Prostate gland (tissue), 2 donors: Measurements from ENCODE around the gene DSCAML1. TPM values are rescaled to one million over a fixed set of nuclear protein-coding genes. Genes with fewer than 3 reads are reported as not detected.

ENCODE experiments used
- DNase-seq: peaks from one replicate; pipeline ENCODE4 v3.0.0-alpha.2; 2019; ENCODE audit warnings: low spot score
- H3K27ac ChIP-seq, 2 donors: fragments of 200-600 bp; sonication (generic); 2 replicates each; pipeline ENCODE4 v1.5.1; 2017 to 2019
- H3K27me3 ChIP-seq: fragments of 200-600 bp; sonication (generic); replicated peaks from 2 replicates; pipeline ENCODE4 v1.5.1; 2019; ENCODE audit not compliant: insufficient read depth
- H3K36me3 ChIP-seq, 2 donors: fragments of 200-600 bp; sonication (generic); 1 replicate in 1 of 2; 2 replicates in 1 of 2; pipeline versions ENCODE4 v1.5.1 to v1.8.1; 2017 to 2019
- H3K4me1 ChIP-seq: fragments of 200-600 bp; sonication (generic); replicated peaks from 2 replicates; pipeline ENCODE4 v1.5.1; 2019
- H3K4me3 ChIP-seq, 2 donors: fragments of 200-600 bp; sonication (generic); 2 replicates each; pipeline ENCODE4 v1.5.1; 2017 to 2019
- H3K9me3 ChIP-seq: fragments of 200-600 bp; sonication (generic); 2 replicates; pipeline ENCODE4 v1.5.1; 2017
- POLR2A ChIP-seq: fragments of 450-650 bp; IDR thresholded peaks from one replicate; pipeline ENCODE4 v1.6.1; 2016; ENCODE audit warnings: antibody characterized with exemption, mild to moderate bottlenecking
- POLR2AphosphoS5 ChIP-seq: sonication (generic); formaldehyde crosslinking; IDR thresholded peaks from one replicate; pipeline ENCODE4 v1.6.1; 2017; ENCODE audit warnings: antibody characterized with exemption
- WGBS: methylation state at CpG from one replicate; pipeline ENCODE4 v1.1.5; 2018; 5-methylcytosine and 5-hydroxymethylcytosine counted together
- intact Hi-C: fragments of 100-400 bp; cut with DNase I; formaldehyde crosslinking; loops from one replicate; pipeline ENCODE4 v1.14.2; 2022
- total RNA-seq, 2 donors: library from RNA; depleted of rRNA; stranded (reverse); fragments of >200 nt; gene quantifications; one replicate each; pipeline ENCODE4 v1.1.0, GENCODE V29; 2016
- TF ChIP-seq, protein P1 (sequence below), 4 experiments: fragments of 200-600 bp in 2 of 4; fragments of 450-650 bp in 2 of 4; sonication (generic) in 2 of 4; IDR thresholded peaks; 1 replicate in 3 of 4; 2 replicates in 1 of 4; pipeline ENCODE4 v1.5.1; 2016 to 2019; ENCODE audit warnings: antibody characterized with exemption in 4 of 4, mild to moderate bottlenecking in 2 of 4, moderate library complexity in 2 of 4

DSCAML1 gene
- total RNA-seq, 2 donors from 2014 or later: 0.14 to 2.8 TPM

DNA sequence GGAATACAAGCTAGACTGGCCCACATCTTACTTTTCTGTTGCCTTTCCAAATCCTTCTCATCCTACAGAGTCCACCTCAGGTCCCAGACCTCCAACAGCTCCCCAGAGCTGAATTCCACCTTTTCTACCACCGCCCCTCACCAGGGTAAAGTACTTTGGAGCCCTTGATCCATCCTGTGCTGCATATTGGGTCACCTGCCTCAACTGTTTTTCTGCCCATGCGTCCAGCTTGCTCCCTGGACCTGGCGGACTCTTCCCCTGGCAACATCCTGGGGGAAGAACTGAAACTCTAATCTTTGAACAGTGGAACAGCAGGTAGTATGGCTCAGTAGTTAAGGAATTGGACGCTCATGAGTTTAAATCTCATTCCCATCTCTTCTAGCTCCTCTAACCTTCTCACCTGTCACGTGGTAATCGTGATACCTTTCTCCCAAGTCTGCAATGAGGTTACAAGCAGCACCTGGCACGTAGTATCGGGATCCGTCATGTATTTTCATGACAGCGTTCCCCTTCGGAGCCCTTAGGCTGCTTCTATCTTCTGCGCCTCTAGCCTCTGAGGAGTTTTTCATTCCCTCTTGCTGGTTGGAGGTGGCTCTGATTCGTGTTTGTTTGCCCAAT, 371.2 kb downstream of the DSCAML1 start:
- no peak for DNase-seq
- intact Hi-C loops: loop anchor here (2.0 kb wide), 1 partner anchor 391 kb away; no protein-coding TSS in a partner anchor
- Histone ChIP-seq H3K27me3 (no peaks in the 10 kb centered on the region), H3K4me3 (no peak overlapping the region), H3K4me1 (no peaks in the 10 kb centered on the region), H3K27ac (no peak overlapping the region), H3K9me3 (no peaks in the 10 kb centered on the region), H3K36me3 (no peaks in the 10 kb centered on the region)
- WGBS: 48% methylated on average over 13 of the region's 13 CpGs
- no peak for TF ChIP-seq POLR2A
- TF ChIP-seq, protein P1, sequence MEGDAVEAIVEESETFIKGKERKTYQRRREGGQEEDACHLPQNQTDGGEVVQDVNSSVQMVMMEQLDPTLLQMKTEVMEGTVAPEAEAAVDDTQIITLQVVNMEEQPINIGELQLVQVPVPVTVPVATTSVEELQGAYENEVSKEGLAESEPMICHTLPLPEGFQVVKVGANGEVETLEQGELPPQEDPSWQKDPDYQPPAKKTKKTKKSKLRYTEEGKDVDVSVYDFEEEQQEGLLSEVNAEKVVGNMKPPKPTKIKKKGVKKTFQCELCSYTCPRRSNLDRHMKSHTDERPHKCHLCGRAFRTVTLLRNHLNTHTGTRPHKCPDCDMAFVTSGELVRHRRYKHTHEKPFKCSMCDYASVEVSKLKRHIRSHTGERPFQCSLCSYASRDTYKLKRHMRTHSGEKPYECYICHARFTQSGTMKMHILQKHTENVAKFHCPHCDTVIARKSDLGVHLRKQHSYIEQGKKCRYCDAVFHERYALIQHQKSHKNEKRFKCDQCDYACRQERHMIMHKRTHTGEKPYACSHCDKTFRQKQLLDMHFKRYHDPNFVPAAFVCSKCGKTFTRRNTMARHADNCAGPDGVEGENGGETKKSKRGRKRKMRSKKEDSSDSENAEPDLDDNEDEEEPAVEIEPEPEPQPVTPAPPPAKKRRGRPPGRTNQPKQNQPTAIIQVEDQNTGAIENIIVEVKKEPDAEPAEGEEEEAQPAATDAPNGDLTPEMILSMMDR (IDR thresholded peaks at IDR 0.05): no peak

DNA sequence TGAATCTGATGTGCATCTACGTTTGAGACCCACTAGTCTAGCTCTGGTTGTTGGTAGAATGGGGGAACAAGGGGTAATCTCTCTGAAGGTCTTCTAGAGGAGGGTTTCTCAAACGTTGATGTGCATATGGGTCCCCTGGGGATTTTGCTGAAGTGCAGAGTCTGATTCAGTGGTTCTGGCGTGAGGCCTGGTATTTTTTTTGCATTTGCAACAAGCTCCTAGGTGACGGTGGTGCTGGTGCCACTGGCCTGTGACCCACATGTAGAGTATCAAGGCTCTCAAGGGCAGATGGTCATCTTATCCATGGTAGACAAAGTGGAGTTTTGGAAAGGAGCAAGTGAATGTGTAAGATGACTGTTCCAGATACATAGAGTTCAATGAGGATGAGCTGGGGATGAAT, 372.2 kb downstream of the DSCAML1 start:
- H3K9me3 ChIP-seq: no peaks in the 10 kb centered on the region
- H3K27ac ChIP-seq: no peak overlapping the region
- TF ChIP-seq POLR2AphosphoS5: no peak
- TF ChIP-seq, protein P1 (IDR thresholded peaks at IDR 0.05): no peak
- TF ChIP-seq POLR2A: no peak
- H3K4me1 ChIP-seq: no peaks in the 10 kb centered on the region
- no peaks in the 10 kb centered on the region for H3K27me3 ChIP-seq
- intact Hi-C loops: no loop called here
- WGBS: 57% methylated on average over 4 of the region's 4 CpGs
- no peak for DNase-seq
- H3K36me3 ChIP-seq: no peaks in the 10 kb centered on the region
- H3K4me3 ChIP-seq: no peak overlapping the region

DNA sequence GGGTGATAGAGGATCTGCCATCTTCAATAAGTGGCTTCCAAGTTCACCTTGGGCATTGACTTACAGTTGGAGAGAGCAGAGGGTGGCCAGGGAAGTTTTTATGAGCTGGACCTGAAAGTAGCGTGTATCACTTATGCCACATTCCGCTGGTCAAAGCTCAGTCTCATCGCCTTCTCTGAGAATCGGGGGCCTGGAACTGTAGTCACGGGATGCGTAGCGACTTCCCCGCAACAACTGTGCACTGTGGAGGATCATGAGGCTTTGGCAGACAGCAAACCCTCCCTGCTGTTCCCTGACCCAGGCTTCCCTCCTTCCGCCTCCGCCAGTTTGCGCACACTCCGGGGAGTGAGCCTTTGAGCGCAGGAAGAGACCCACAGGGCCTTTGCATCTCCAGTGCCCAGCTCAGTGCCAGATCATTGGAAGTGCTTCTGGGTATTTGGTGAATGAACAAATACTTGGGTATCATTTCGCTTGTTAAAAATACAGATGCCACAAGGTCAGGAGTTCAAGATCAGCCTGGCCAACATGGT, 373.9 kb downstream of the DSCAML1 start:
- Histone ChIP-seq H3K4me3 (no peak overlapping the region), H3K4me1 (no peaks in the 10 kb centered on the region), H3K9me3 (no peaks in the 10 kb centered on the region), H3K27me3 (no peaks in the 10 kb centered on the region), H3K27ac (no peak overlapping the region), H3K36me3 (no peaks in the 10 kb centered on the region)
- no peak for TF ChIP-seq POLR2AphosphoS5
- no peak for TF ChIP-seq POLR2A
- TF ChIP-seq, protein P1 (IDR thresholded peaks at IDR 0.05): no peak
- no peak for DNase-seq
- WGBS: 89% methylated on average over 14 of the region's 14 CpGs
- intact Hi-C loops: no loop called here

DNA sequence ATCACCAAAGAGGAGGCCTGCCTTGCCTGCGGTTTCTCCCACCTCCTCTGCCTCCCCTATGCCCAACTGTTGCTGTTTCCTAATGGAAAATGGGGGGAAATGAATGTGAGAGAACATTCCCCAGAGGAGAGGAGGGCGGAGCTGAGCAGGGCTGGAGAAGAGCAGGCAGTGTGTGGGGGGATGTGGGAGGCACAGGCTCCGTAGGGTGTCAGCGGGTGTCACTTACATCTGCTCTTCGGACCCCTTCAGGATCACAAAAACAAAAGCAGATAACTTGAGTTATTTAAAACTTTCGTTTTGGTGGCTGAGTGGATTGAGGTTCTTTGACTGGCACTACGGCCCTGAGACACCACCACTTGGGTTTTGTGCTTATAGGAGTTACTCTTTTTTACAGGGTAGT, 375.5 kb downstream of the DSCAML1 start:
- H3K9me3 ChIP-seq: no peaks in the 10 kb centered on the region
- no peak overlapping the region for H3K27ac ChIP-seq
- no peak overlapping the region for H3K4me3 ChIP-seq
- H3K4me1 ChIP-seq: no peaks in the 10 kb centered on the region
- TF ChIP-seq, protein P1 (IDR thresholded peaks at IDR 0.05): no peak
- no peak for TF ChIP-seq POLR2AphosphoS5
- no peak for TF ChIP-seq POLR2A
- 92% methylated on average over 7 of the region's 7 CpGs for WGBS
- no peaks in the 10 kb centered on the region for H3K36me3 ChIP-seq
- H3K27me3 ChIP-seq: no peaks in the 10 kb centered on the region
- intact Hi-C loops: no loop called here
- DNase-seq: no peak

DNA sequence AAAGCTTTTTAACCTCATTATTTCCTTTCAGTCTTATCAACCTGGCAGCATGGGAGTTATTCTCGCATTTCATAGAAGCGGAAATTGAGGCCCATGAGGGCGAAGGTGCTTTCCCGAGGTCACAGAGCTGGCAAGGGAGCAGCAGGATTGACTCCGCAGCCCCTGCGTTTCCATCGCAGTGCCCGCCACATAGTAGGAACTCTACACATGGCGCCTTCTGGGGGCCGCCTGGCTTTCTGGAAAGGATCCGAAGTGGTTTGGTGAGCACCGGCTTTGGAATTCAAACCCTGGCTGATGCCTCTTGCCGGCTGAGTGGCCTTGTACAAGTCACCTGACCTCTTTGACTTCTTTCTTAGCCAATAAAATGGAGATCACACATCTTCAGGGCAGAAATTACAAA, 376.0 kb downstream of the DSCAML1 start:
- no peak for DNase-seq
- Histone ChIP-seq H3K36me3 (no peaks in the 10 kb centered on the region), H3K4me1 (no peaks in the 10 kb centered on the region), H3K4me3 (no peak overlapping the region), H3K27ac (no peak overlapping the region), H3K27me3 (no peaks in the 10 kb centered on the region), H3K9me3 (no peaks in the 10 kb centered on the region)
- intact Hi-C loops: no loop called here
- 85% methylated on average over 13 of the region's 13 CpGs for WGBS
- TF ChIP-seq POLR2A (no peak), POLR2AphosphoS5 (no peak)
- TF ChIP-seq, protein P1 (IDR thresholded peaks at IDR 0.05): no peak
